HG02642 (cell line): ENCODE measurements around the gene HTR2B.

Experiments
- ATAC-seq: cut with Tn5 transposase; IDR thresholded peaks from one replicate; pipeline ENCODE4 v1.9.1; 2021; ENCODE audit warnings: mild to moderate bottlenecking; ENCODE audit not compliant: unreplicated experiment, poor library complexity

HTR2B gene

DNA sequence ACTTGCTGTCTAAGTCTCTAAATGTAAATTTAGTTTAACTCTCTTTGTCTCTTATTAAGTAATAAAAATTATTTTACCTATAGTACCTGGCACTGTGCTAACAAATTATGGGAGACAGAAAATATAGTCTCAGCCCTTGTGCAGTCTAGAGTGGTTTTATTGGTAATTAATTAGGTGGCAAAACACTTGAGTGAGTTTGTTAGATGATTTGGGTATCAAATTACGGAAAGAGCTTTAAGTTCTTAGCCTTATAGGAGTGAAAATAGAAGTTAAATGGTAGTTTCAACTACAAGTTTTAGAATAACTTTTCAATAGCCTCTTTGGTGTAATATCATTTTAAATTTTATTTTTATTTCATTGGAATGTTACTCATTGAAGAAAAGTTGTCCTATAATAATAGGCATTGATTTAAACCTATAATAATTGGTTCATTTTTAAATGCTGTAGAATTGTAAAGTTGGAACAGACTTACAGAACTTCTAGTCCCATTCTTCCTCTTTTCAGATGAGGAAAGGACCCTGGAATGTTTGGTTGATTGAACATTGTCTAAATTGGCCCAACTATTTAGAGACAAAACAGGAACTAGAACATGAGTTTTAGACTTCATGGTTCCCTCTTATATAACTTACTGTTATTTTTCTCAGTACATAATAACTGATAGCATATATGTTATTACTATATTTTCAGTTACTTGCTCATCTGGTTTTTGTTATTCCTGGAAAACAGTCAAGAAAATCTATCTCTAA, 10.2 kb upstream of the HTR2B start:
- ATAC-seq = no peak

DNA sequence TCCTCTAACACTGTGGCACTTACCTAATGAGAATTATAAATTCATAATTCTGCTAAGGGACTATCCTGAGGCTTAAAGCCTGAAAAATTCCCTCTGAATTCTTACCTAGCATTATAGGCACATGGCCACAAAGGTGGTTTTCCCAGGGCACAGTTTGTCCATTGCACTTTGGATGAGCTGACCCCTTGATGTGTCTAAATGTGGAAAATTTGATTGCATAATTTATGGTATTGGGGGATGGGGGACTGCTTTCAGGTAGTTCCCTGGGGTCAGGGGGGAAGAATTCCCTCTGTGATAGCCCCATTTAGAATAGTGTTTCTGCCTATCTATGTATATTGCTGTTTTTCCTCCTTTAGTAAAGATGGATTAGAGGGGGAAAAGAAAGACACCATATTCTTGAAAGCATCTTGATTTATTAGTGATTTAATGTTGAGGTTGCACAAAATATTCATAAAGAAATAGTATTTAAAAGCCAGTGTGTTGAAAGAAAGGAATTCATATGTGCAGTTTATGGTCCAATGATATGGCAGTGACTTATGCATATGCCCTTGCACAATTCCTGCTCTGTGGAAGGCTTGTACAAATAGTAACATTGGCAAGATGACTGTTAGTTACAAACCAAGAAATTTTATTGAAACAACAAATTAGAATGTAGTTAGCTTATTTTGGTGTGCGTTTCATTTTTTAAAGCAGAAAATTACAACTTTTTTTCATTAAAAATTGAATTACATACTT, 8.7 kb upstream of the HTR2B start:
- no peak for ATAC-seq

DNA sequence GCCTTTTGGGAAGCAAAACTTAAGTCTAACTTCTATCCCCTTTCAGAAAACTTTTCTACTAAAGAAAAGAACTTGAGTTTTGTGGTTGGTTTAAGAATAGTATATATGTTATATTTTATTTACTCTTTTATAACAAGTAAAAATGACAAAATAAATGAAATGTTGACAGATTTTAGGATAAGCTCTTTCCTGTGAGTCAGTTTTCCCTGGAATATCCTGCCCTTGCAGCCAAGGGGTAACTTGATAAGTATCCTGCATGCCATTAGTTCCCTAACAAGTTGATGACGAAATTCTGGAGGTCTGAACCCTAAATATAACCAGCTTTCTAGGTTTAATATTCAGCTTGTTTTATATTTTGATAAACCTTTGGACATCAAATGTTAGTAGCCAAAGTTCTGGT, 7.3 kb upstream of the HTR2B start:
- no peak for ATAC-seq

DNA sequence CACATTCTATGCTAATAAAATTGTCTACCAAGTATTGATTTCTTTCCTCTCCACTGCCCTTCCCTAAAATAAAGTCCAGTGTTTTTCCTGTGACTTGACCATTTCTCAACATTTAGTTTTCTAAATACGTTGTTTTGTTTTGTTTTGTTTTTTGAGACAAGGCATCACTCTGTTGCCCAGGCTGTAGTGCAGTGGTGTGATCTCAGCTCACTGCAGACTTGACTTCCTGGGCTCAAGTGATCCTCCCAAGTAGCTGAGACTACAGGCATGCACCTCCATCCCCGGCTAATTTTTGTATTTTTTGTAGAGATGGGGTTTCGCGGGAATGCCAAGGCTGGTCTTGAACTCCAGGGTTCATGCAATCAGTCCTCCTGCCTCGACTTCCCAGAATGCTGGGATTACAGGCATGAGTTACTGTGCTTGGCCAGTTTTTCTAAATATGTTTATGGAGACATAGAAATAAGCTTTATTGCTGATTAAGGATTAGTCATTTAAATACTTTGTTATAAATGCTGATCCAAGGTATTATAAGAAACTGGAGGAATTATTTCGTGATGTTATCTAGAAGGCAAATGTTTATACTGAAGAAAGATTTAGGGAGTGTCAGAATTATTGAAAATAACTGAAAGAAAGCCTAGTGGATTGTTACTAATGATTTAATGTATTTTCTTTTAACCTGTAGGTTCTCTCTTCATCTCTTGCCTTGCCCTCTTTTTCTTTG, 5.7 kb upstream of the HTR2B start:
- ATAC-seq = no peak

DNA sequence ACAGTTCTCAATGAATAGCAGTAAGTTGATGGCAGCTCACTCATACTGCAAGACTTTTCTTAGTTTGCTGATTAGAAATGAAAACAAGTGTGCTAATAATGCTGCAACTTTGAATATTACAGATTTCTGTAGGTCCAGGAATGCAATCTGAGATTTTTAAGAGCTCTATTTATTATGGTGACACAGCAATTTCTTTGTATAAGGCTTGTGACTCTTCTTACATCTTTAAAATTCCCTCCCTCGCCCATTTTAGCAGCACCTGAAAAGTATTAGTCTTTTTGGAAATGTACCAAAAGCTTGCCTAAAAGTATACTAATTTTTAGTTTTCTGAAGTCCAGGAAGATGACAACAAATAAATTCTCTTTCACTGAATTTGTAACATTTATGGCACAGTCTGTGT, 4.4 kb upstream of the HTR2B start:
- no peak for ATAC-seq

DNA sequence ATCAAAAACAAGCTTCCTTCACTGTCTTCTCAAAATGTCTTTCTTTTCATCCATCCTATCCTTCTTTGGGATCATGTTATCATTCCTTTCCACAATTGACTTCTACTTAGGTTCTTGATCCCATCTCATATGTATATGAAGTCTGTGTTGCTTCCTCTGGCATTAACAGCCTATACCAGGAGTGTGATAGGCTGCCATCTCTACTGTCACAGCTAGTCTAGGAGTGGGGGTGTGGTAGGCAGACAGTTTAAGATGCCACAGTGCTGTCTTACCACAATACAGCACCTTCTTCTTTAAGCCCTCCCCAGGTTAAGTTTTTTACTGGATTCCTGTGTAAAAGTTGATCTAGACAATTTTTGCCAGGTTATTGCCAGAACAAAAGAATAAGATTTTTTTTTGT, 3.7 kb upstream of the HTR2B start:
- no peak for ATAC-seq

DNA sequence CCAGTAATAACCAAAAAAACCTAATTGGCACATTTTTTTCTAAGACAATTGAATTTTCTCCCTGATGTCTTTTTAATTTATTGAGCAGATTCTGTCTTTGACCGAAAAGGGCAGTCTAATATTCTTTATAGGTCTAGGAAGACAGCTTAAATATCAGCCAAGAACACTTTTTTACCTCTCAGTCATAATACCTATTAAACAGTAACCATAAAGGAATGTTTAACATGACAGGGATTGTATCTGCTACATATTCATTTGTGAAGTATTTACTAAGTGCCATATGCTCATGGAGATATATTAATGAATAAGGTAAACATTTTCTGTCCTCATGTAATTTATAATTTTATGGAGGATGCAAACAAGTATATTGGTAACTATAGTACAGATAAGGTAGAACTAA, 3.1 kb upstream of the HTR2B start:
- no peak for ATAC-seq

DNA sequence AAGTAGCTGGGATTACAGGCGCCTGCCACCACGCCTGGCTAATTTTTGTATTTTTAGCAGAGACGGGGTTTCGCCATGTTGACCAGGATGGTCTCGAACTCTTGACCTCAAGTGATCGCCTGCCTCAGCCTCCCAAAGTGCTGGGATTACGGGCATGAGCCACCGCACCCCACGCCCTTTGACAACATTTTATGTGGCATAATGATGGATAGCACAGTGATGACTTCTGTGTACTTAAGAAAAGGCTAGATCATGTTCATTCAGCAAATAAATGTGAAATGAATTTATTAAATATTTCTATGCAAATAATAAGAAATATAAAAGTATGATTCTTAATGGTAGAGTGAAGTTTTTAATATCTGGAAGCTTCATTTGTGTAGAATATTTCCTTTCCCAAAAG, 2.6 kb upstream of the HTR2B start:
- ATAC-seq = no peak

DNA sequence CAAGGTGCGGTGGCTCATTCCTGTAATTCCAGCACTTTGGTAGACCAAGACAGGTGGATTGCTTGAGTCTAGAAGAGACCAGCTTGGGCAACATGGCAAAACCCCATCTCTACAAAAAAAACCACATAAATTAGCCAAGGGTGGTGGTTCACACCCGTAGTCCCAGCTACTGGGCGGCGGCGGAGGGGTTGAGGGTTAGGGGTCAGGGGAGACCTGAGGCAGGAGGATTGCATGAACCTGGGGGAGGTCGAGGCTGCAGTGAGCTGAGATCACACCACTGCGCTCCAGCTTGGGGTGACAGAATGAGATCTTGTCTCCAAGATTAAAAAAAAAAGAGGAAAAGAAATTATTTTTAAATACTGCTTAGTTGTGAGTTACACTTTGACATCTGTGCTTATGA, 1.3 kb upstream of the HTR2B start:
- ATAC-seq = no peak

DNA sequence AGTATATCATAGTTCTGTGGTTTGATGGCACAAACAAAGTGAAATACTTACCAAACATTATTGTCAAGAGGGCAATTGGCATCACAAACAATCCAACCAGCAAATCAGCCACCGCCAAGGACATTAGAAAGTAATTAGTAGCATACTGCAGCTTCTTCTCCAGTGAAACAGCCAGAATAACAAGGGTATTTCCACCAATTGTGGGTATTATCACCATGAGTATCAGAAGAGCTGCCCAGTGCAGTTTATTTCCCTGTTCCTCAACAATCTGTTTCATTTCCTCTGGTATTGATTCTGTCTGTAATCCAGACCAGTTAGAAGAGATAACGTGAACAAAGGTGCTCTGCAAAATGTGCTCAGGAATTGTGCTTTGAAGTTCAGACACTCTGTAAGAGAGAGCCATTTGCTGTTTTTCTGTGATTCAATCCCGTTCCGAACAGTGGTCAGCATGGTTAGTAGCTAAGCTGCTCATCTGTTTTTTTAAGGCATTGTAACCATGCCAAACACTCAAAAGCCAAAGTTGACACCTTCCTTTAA, 1.4 kb downstream of the HTR2B start:
- ATAC-seq = no peak

DNA sequence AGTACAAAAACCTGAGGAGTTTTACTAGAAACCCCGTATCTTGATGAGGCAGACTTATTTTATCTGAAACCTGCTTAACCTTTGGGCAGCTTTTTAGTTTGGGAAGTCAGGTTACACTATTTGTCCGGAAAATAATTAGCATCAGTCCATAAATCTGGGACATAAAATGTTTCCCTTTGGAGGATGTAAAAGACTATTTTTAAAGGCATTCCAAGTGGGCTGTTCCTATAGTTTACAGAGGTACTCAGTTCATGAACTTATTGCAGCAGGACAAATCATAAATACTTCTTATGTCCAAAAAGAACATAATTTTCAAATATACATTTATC, 6.3 kb downstream of the HTR2B start:
- no peak for ATAC-seq

DNA sequence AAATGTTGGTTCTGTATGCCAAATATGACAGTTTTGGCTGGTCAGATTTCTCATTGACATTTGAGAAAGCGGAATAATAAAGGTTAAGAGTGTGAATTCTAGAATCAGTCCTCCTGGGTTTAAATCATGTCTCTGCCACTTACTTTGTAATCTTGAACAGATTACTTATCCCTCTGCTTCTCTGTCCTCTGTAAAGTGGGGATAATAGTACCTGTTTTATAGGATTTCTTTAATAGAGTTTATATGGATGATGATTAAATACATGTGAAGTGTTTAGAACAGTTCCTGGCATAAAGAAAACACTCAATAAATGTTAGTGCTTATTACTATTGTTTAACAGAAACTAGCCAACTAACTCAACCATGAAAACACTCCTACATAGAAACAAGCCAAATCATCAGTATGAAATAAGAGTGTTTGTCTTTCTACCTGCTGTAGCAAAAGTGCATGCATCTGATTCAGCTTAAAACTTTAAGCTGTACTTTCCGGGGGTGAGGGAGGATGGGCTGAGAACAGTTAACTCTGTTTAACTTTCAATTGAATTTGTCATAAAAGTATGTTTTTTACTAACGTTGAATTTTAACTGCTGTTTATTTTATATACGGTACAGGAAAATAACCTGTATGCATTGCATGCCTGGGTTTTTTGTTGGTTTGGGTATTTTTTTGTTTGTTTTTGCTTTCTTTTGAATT, 6.8 kb downstream of the HTR2B start:
- no peak for ATAC-seq

DNA sequence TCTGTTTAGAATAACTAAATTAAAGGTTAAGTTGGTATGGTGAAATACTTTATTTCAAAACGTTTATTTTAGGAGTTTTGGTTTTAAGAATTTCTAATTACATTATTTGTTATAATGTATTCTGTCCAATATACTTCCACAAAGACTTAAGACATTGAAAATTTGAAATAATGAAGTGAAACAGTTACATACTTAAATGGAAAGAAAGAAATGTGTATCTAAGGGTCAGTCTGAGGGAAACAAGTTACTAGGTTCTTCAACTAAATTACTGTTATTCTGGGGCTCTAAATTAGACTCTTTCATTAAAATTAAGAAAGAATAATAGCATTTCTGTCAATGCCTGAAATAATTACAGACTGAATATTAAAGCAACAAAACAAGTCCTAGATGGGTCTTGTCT, 7.7 kb downstream of the HTR2B start:
- ATAC-seq = no peak

DNA sequence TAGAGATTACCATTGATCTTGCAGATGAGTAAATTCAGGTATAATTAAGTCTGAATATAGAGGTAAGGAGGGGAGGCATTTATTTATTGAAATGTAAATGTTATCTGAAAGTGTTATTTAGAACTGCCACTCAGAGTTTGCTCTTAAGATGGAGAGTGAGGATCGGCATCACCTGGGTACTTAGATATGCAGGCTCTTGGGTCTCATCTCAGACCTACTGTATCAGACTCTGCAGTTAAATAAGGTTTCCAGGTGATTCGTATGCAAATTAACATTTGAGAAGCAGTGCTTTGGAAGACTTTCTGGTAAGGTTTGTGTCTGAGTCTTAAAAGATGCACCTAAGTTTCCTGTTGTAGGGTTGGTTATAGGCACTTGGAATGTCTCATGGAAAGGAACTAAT, 9.2 kb downstream of the HTR2B start:
- no peak for ATAC-seq

DNA sequence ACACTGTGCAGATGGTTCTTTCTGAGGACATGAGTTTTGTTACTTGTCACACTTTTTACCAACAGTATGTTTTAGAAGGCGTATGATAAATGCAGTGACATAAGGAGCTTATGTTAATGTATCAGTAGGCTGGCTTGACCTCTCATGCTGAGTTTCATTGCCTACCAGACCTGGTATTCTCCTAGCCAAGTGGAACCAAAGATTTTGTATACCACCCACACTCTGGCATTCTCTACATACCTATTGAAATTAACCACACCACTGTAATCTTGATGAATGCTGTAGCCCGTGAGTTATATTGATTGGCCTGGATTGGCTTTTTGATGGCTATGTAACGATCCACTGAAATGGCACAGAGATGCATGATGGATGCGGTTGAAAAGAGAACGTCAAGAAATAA, 11.4 kb downstream of the HTR2B start:
- ATAC-seq = no peak

DNA sequence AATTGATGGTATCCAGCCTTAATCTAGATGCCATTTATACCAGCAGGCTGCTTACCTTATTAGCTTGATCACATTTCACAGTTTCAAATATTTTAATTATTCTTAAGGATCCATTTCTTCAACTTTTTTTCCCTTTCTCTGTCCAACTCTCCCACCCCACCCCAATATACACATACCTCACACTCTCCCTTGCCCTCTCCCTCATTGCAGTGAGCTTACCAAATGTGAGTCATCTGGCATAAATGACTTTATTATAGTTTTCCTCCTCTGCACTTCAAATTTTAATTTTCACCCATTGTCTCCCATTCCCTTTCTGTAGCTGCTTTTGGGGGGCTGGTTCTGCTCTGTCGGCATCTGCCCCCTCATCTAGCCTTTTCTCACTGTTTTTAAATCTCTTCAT, 12.9 kb downstream of the HTR2B start:
- no peak for ATAC-seq

DNA sequence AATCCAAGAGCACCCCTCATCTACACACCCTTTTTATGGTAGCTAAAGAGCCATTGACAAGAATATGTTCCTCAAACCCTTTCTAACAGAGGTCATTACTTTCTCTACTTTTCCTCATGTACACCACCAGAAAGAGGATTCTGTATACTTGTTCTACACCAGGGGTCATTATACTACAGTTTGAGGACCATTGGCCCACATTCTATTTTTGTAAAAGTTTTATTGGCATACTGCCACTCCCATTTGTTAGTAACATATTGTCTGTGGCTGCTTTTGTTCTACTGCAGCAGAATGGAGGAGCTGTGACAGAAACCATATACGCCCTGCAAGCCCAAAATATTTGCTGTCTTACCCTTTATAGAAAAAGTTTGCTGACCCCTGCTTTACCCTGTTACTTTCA, 14.3 kb downstream of the HTR2B start:
- ATAC-seq = no peak

DNA sequence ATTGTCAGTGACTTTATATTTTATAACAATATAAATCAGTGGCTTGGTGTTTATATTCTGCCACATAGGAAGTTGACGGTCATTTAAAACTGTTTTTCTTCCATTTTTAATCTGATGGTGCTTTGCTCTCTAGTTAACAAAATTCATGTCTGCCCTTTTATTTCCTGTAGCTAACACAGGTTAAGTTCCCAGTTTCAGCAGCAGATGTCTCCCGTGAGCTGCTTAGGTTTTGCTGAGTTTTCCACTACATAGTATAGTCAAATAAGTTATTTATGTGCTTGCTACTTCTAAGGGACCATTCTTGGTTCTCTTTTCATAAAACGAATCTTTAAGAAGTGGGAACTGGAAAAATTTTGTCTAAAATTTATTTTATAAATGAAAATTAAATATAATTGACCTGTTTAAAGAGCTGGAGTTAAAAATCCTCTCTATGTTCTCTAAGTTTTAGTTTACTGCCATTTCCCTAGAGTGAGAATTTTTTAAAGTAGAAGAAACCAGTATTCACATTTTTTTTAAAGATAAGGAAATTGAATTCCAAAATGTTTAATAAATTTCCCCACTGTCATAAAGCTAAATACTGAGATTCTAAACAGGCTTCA, 20.6 kb downstream of the HTR2B start:
- peak; percentile 68 for ATAC-seq

DNA sequence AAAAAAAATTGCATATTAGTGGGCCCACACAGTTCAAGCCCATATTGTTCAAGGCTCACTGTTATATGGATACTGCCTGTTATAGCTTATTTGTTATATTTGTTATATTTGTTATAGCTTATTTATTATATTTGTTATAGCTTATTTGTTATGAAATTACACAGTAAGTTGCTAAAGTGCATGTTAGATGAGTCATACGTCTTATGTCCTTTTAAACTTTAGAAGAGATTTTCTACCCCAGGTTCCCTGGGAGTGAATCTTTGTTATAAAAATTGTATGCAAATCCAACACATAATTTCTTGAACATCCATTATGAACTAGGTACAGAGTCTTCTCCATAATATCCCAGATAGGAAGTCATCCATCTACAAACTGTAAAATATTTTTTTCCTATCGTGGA, 22.1 kb downstream of the HTR2B start:
- no peak for ATAC-seq

DNA sequence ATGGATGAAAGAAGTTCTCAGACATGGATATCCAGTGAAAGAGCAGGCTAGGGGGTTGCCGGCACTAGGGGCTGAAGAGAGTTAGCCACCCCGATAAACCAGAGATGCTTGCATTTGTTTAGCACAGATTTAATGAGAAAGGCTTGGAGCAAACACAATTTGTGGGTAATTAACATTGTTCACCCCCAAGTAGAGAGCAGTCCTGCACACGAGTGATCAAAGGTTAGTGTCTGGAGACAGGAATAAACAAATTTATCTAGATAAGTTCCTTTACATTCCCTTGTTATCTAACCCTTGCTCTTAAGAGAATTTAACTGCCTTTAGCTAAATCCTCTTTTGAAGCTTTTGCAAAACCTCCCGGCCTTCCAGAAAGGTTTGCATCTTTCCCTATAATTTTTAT, 23.9 kb downstream of the HTR2B start:
- no peak for ATAC-seq
